HEK293 (cell line): ENCODE measurements around the gene DNAJC5.

Source experiments
- CTCF ChIA-PET: fragments of 350-600 bp; formaldehyde crosslinking; extraction: SDS; loops from one replicate; lab custom pipeline; 2021; ENCODE audit warnings: antibody characterized with exemption; lab: Yijun Ruan, JAX
- POLR2A ChIA-PET: fragments of 300-600 bp; formaldehyde crosslinking; extraction: SDS; loops from one replicate; lab custom pipeline; 2020; ENCODE audit warnings: antibody characterized with exemption, inconsistent platforms; lab: Yijun Ruan, JAX
- H3K27ac ChIP-seq: fragments of 200-500 bp; sonication (Bioruptor generic); 2 replicates; pipeline ENCODE4 v1.5.1; 2014; ENCODE audit warnings: low read depth, low read length, control low read depth, inconsistent platforms; ENCODE audit errors: extremely low read depth
- H3K36me3 ChIP-seq, 2 experiments: fragments of 200-500 bp in 1 of 2; sonication (Bioruptor generic) in 1 of 2; 1 replicate in 1 of 2; 2 replicates in 1 of 2; pipeline ENCODE4 v1.5.1; 2014 to 2017; ENCODE audit warnings: inconsistent platforms in 2 of 2, low read length in 2 of 2; ENCODE audit not compliant: control insufficient read depth in 2 of 2, insufficient read depth in 1 of 2
- H3K4me1 ChIP-seq: fragments of 200-500 bp; sonication (Bioruptor generic); 2 replicates; pipeline ENCODE4 v1.5.1; 2014; ENCODE audit warnings: mild to moderate bottlenecking, low read length, inconsistent platforms; ENCODE audit not compliant: control insufficient read depth, insufficient read depth
- H3K4me3 ChIP-seq: 2 replicates; pipeline ENCODE4 v1.5.1; 2011; ENCODE audit warnings: low read depth, mild to moderate bottlenecking, control low read depth, low read length, moderate library complexity
- H3K9me3 ChIP-seq: fragments of 200-500 bp; sonication (Bioruptor generic); 2 replicates; pipeline ENCODE4 v1.5.1; 2014; ENCODE audit warnings: low read depth, low read length, inconsistent platforms; ENCODE audit not compliant: control insufficient read depth, insufficient read depth
- EGR2 ChIP-seq: fragments of 450-650 bp; formaldehyde crosslinking; IDR thresholded peaks from 2 replicates; pipeline ENCODE4 v1.5.1; 2016; ENCODE audit warnings: low read depth, missing biosample characterization, missing genetic modification characterization
- GLIS2 ChIP-seq: fragments of 450-650 bp; formaldehyde crosslinking; IDR thresholded peaks from 2 replicates; pipeline ENCODE4 v1.5.1; 2016; ENCODE audit warnings: missing biosample characterization, missing genetic modification characterization
- KLF1 ChIP-seq: fragments of 450-650 bp; formaldehyde crosslinking; IDR thresholded peaks from 2 replicates; pipeline ENCODE4 v1.5.1; 2016; ENCODE audit warnings: missing biosample characterization, missing genetic modification characterization
- KLF9 ChIP-seq: fragments of 450-650 bp; formaldehyde crosslinking; IDR thresholded peaks from 2 replicates; pipeline ENCODE4 v1.5.1; 2016; ENCODE audit warnings: missing biosample characterization, missing genetic modification characterization, low read depth
- SCRT2 ChIP-seq: fragments of 450-650 bp; formaldehyde crosslinking; IDR thresholded peaks from 2 replicates; pipeline ENCODE4 v1.5.1; 2016; ENCODE audit warnings: missing biosample characterization, missing genetic modification characterization
- ZBTB10 ChIP-seq: fragments of 450-650 bp; formaldehyde crosslinking; IDR thresholded peaks from 2 replicates; pipeline ENCODE4 v1.5.1; 2016; ENCODE audit warnings: missing biosample characterization, missing genetic modification characterization
- ZBTB17 ChIP-seq: fragments of 450-650 bp; formaldehyde crosslinking; IDR thresholded peaks from 2 replicates; pipeline ENCODE4 v1.5.1; 2016; ENCODE audit warnings: missing biosample characterization, missing genetic modification characterization
- ZBTB48 ChIP-seq: fragments of 450-650 bp; formaldehyde crosslinking; IDR thresholded peaks from 2 replicates; pipeline ENCODE4 v1.5.1; 2016; ENCODE audit warnings: missing biosample characterization, missing genetic modification characterization
- ZBTB7A ChIP-seq: fragments of 450-650 bp; formaldehyde crosslinking; IDR thresholded peaks from 2 replicates; pipeline ENCODE4 v1.5.1; 2016; ENCODE audit warnings: low read depth, missing biosample characterization, missing genetic modification characterization
- ZFHX2 ChIP-seq: fragments of 450-650 bp; formaldehyde crosslinking; conservative IDR thresholded peaks from 2 replicates; pipeline ENCODE4 v1.5.1; 2016; ENCODE audit warnings: missing biosample characterization, missing genetic modification characterization
- ZFP69B ChIP-seq: fragments of 450-650 bp; formaldehyde crosslinking; IDR thresholded peaks from 2 replicates; pipeline ENCODE4 v1.5.1; 2016; ENCODE audit warnings: missing biosample characterization, missing genetic modification characterization
- ZNF10 ChIP-seq: fragments of 450-650 bp; formaldehyde crosslinking; IDR thresholded peaks from 2 replicates; pipeline ENCODE4 v1.5.1; 2017; ENCODE audit warnings: missing biosample characterization, missing genetic modification characterization
- ZNF121 ChIP-seq: fragments of 450-650 bp; formaldehyde crosslinking; IDR thresholded peaks from 2 replicates; pipeline ENCODE4 v1.5.1; 2016; ENCODE audit warnings: missing biosample characterization, missing genetic modification characterization
- ZNF19 ChIP-seq: fragments of 450-650 bp; formaldehyde crosslinking; IDR thresholded peaks from 2 replicates; pipeline ENCODE4; 2016; ENCODE audit warnings: missing biosample characterization, missing genetic modification characterization, low read depth
- ZNF292 ChIP-seq: fragments of 450-650 bp; formaldehyde crosslinking; IDR thresholded peaks from 2 replicates; pipeline ENCODE4 v1.5.1; 2016; ENCODE audit warnings: low read depth, missing biosample characterization, missing genetic modification characterization, borderline replicate concordance
- ZNF324 ChIP-seq: fragments of 450-650 bp; formaldehyde crosslinking; IDR thresholded peaks from 2 replicates; pipeline ENCODE4 v1.5.1; 2016; ENCODE audit warnings: missing biosample characterization, missing genetic modification characterization
- ZNF366 ChIP-seq: fragments of 450-650 bp; formaldehyde crosslinking; conservative IDR thresholded peaks from 2 replicates; pipeline ENCODE4 v1.5.1; 2016; ENCODE audit warnings: missing biosample characterization, missing genetic modification characterization
- ZNF518A ChIP-seq: fragments of 450-650 bp; formaldehyde crosslinking; conservative IDR thresholded peaks from 2 replicates; pipeline ENCODE4 v1.5.1; 2016; ENCODE audit warnings: low read depth, missing biosample characterization, missing genetic modification characterization
- ZNF544 ChIP-seq: fragments of 450-650 bp; formaldehyde crosslinking; IDR thresholded peaks from 2 replicates; pipeline ENCODE4 v1.5.0; 2017; ENCODE audit warnings: missing biosample characterization, missing genetic modification characterization
- ZNF610 ChIP-seq: fragments of 450-650 bp; formaldehyde crosslinking; IDR thresholded peaks from 2 replicates; pipeline ENCODE4 v1.5.1; 2016; ENCODE audit warnings: missing biosample characterization, missing genetic modification characterization, borderline replicate concordance
- ZNF626 ChIP-seq: fragments of 450-650 bp; sonication (Bioruptor Pico); formaldehyde crosslinking; IDR thresholded peaks from 2 replicates; pipeline ENCODE4 v1.5.1; 2018; ENCODE audit warnings: missing biosample characterization, missing genetic modification characterization, inconsistent platforms
- ZNF701 ChIP-seq: fragments of 450-650 bp; formaldehyde crosslinking; IDR thresholded peaks from 2 replicates; pipeline ENCODE4 v1.5.1; 2016; ENCODE audit warnings: missing biosample characterization, missing genetic modification characterization
- ZNF747 ChIP-seq: fragments of 450-650 bp; formaldehyde crosslinking; IDR thresholded peaks from 2 replicates; pipeline ENCODE4 v1.5.1; 2016; ENCODE audit warnings: missing biosample characterization, missing genetic modification characterization
- ZNF777 ChIP-seq: fragments of 450-650 bp; formaldehyde crosslinking; IDR thresholded peaks from 2 replicates; pipeline ENCODE4 v1.5.1; 2017; ENCODE audit warnings: missing biosample characterization, missing genetic modification characterization, borderline replicate concordance
- ZNF830 ChIP-seq: fragments of 450-650 bp; IDR thresholded peaks from 2 replicates; pipeline ENCODE4 v1.5.0; 2018; ENCODE audit warnings: missing biosample characterization, missing genetic modification characterization, low read depth, mild to moderate bottlenecking, moderate library complexity
- ZNF837 ChIP-seq: fragments of 450-650 bp; formaldehyde crosslinking; IDR thresholded peaks from 2 replicates; pipeline ENCODE4 v1.5.1; 2016; ENCODE audit warnings: missing biosample characterization, missing genetic modification characterization

The DNAJC5 gene

GRCh38 chr20:63976980-63977738 lies 82.2 kb downstream of the DNAJC5 start:
- H3K9me3 ChIP-seq, result no peaks in the 10 kb centered on the region
- ChIA-PET CTCF (interaction anchor here (0.8 kb wide), 1 partner anchor 20 kb away, joined by 5 read pairs; no protein-coding TSS in a partner anchor), POLR2A (interaction anchor here (0.8 kb wide), 1 partner anchor 21 kb away, joined by 4 read pairs; the partner anchor contains the start of gene UCKL1)
- H3K4me1 ChIP-seq, result peaks cover 13% of the 10 kb centered on the region
- H3K4me3 ChIP-seq, result no peak overlapping the region
- no peaks in the 10 kb centered on the region for H3K36me3 ChIP-seq
- H3K27ac ChIP-seq, result no peak overlapping the region
- TF ChIP-seq KLF1 (tag by site-specific recombination), result peak; percentile 73
- TF ChIP-seq ZFHX2 (tag by site-specific recombination), result peak; percentile 71; the same call in 1 of the 2 replicates
- no peak for TF ChIP-seq ZFP69B
- no peak for TF ChIP-seq ZNF19 (tag by site-specific recombination)
- peak; percentile 70 for TF ChIP-seq EGR2
- TF ChIP-seq KLF9 (tag by site-specific recombination), result peak; percentile 52; the same call in 1 of the 2 replicates
- TF ChIP-seq, all 188 proteins: peak for 4

- H3K27ac ChIP-seq, result no peak overlapping the region
- H3K36me3 ChIP-seq, result peaks cover 0 to 4% of the 10 kb centered on the region in 2 experiments; a peak in 1 of 3 replicates
- no peaks in the 10 kb centered on the region for H3K9me3 ChIP-seq
- ChIA-PET POLR2A (interaction anchor here (0.8 kb wide), 1 partner anchor 22 kb away, joined by 4 read pairs; the partner anchor contains the start of gene UCKL1), CTCF (interaction anchor here (0.8 kb wide), 1 partner anchor 21 kb away, joined by 5 read pairs; no protein-coding TSS in a partner anchor)
- no peak overlapping the region for H3K4me3 ChIP-seq
- H3K4me1 ChIP-seq, result peaks cover 13% of the 10 kb centered on the region
- TF ChIP-seq ZNF830 (tag by site-specific recombination) (no peak), ZNF701 (tag by site-specific recombination) (no peak), ZNF121 (tag by site-specific recombination) (0 out of 2 replicates have a peak, but pooled peaks have one; percentile 33), SCRT2 (no peak), ZNF626 (tag by site-specific recombination) (no peak), ZNF544 (tag by site-specific recombination) (no peak), ZNF10 (tag by site-specific recombination) (no peak), ZNF747 (tag by site-specific recombination) (no peak), ZNF518A (tag by site-specific recombination) (no peak), ZBTB7A (no peak), ZNF324 (tag by site-specific recombination) (no peak), ZBTB10 (tag by site-specific recombination) (peak; percentile 32; the same call in 1 of the 2 replicates), ZNF777 (tag by site-specific recombination) (no peak), ZNF610 (tag by site-specific recombination) (no peak), GLIS2 (tag by site-specific recombination) (no peak; the same call in 1 of the 2 replicates), ZNF366 (tag by site-specific recombination) (no peak), ZBTB17 (tag by site-specific recombination) (no peak), ZNF292 (no peak), ZNF837 (tag by site-specific recombination) (no peak), ZBTB48 (peak; percentile 40; the same call in 1 of the 2 replicates)
These were observed 82.9 kb downstream of the DNAJC5 start for GRCh38 chr20:63977739-63978276.
